Amniotic stem cell (primary cell): Measurements from ENCODE around the gene OMP.

Experiments
- DNase-seq: peaks from one replicate; lab custom pipeline; 2025; lab: John Stamatoyannopoulos, UW

OMP gene

GRCh38 chr11:77139201-77139600 lies 36.6 kb downstream of the OMP start:
- no peak for DNase-seq

GRCh38 chr11:77140231-77140851 lies 37.7 kb downstream of the OMP start:
- no peak for DNase-seq

- DNase-seq, result no peak
Observed at GRCh38 chr11:77141034-77141433, 38.4 kb downstream of the OMP start.

- DNase-seq, result no peak
Observed at GRCh38 chr11:77141475-77141874, 38.8 kb downstream of the OMP start.

- no peak for DNase-seq
Observed at GRCh38 chr11:77142091-77142975, 39.7 kb downstream of the OMP start.

GRCh38 chr11:77143405-77144020 lies 40.9 kb downstream of the OMP start:
- DNase-seq, result no peak

GRCh38 chr11:77144196-77144856 lies 41.7 kb downstream of the OMP start:
- no peak for DNase-seq

- no peak for DNase-seq
Observed at GRCh38 chr11:77144857-77145428, 42.3 kb downstream of the OMP start.

GRCh38 chr11:77146261-77147035 lies 43.8 kb downstream of the OMP start:
- no peak for DNase-seq

GRCh38 chr11:77147036-77147315 lies 44.3 kb downstream of the OMP start:
- no peak for DNase-seq

GRCh38 chr11:77147668-77148321 lies 45.2 kb downstream of the OMP start:
- no peak for DNase-seq

GRCh38 chr11:77148963-77149715 lies 46.5 kb downstream of the OMP start:
- DNase-seq, result no peak

- no peak for DNase-seq
Observed at GRCh38 chr11:77149716-77150392, 47.2 kb downstream of the OMP start.

GRCh38 chr11:77150836-77151235 lies 48.2 kb downstream of the OMP start:
- DNase-seq, result no peak

- DNase-seq, result no peak
Observed at GRCh38 chr11:77151804-77152509, 49.3 kb downstream of the OMP start.

- no peak for DNase-seq
Observed at GRCh38 chr11:77152846-77153245, 50.2 kb downstream of the OMP start.
